SJCRH30 (cell line): ENCODE measurements around the gene NYNRIN. TPM values are rescaled to one million over a fixed set of nuclear protein-coding genes. Genes with fewer than 3 reads are reported as not detected.
"Not testable (repeated sequence)": the region's sequence is repeated elsewhere in the genome, so short reads cannot be mapped to it uniquely, and the experiment has no call there.

Source experiments
- DNase-seq, 2 experiments: peaks; one replicate each; pipeline ENCODE4 v3.0.0-alpha.2; 2015 to 2020
- H3K27ac ChIP-seq: fragments of 250-450 bp; sonication (Bioruptor Pico); 2 replicates; pipeline ENCODE4 v1.5.1; 2020; ENCODE audit warnings: mild to moderate bottlenecking, moderate library complexity
- H3K27me3 ChIP-seq: fragments of 250-450 bp; sonication (Bioruptor Pico); 2 replicates; pipeline ENCODE4 v1.5.1; 2020; ENCODE audit warnings: mild to moderate bottlenecking, moderate library complexity
- H3K36me3 ChIP-seq: fragments of 250-450 bp; sonication (Bioruptor Pico); 2 replicates; pipeline ENCODE4 v1.5.1; 2020; ENCODE audit warnings: mild to moderate bottlenecking, moderate library complexity
- H3K4me1 ChIP-seq: fragments of 250-450 bp; sonication (Bioruptor Pico); 2 replicates; pipeline ENCODE4 v1.5.1; 2020; ENCODE audit warnings: mild to moderate bottlenecking, moderate library complexity
- H3K4me3 ChIP-seq: fragments of 250-450 bp; sonication (Bioruptor Pico); 2 replicates; pipeline ENCODE4 v1.5.1; 2020; ENCODE audit warnings: mild to moderate bottlenecking, moderate library complexity
- H3K9me3 ChIP-seq: fragments of 250-450 bp; sonication (Bioruptor Pico); replicated peaks from 2 replicates; pipeline ENCODE4 v1.5.1; 2020; ENCODE audit warnings: mild to moderate bottlenecking, moderate library complexity
- total RNA-seq: library from RNA; depleted of rRNA; stranded (reverse); fragments of >200 nt; shearing (Covaris generic); gene quantifications from 2 replicates; pipeline ENCODE4 v1.2.3, GENCODE V29; 2014; rRNA removed

The NYNRIN gene
- total RNA-seq, 1 experiment from 2014 or later = 12.1 TPM

- H3K36me3 ChIP-seq, H3K4me3 ChIP-seq, H3K27me3 ChIP-seq, H3K9me3 ChIP-seq, DNase-seq, H3K27ac ChIP-seq, H3K4me1 ChIP-seq: not testable (repeated sequence)
Measured at GRCh38 chr14:24450828-24451227, 52.0 kb downstream of the NYNRIN start.

- H3K9me3 ChIP-seq = no peaks in the 10 kb centered on the region
- no peak for DNase-seq
- H3K4me3 ChIP-seq = no peak overlapping the region
- no peaks in the 10 kb centered on the region for H3K27me3 ChIP-seq
- H3K4me1 ChIP-seq = no peaks in the 10 kb centered on the region
- no peaks in the 10 kb centered on the region for H3K36me3 ChIP-seq
- no peak overlapping the region for H3K27ac ChIP-seq
Measured at GRCh38 chr14:24456980-24457379, 58.2 kb downstream of the NYNRIN start.

- no peak for DNase-seq
- Histone ChIP-seq H3K27ac (no peak overlapping the region), H3K9me3 (no peaks in the 10 kb centered on the region)
Measured at GRCh38 chr14:24458736-24459135, 59.9 kb downstream of the NYNRIN start.

GRCh38 chr14:24459331-24459730 lies 60.5 kb downstream of the NYNRIN start:
- no peaks in the 10 kb centered on the region for H3K9me3 ChIP-seq
- no peak for DNase-seq
- no peaks in the 10 kb centered on the region for H3K27me3 ChIP-seq
- H3K4me3 ChIP-seq = no peak overlapping the region
- H3K36me3 ChIP-seq = no peaks in the 10 kb centered on the region
- no peak overlapping the region for H3K27ac ChIP-seq
- no peaks in the 10 kb centered on the region for H3K4me1 ChIP-seq

More at GRCh38 chr14:24458736-24459135, 59.9 kb downstream of the NYNRIN start:
- Histone ChIP-seq H3K27me3 (no peaks in the 10 kb centered on the region), H3K4me1 (no peaks in the 10 kb centered on the region), H3K36me3 (no peaks in the 10 kb centered on the region), H3K4me3 (no peak overlapping the region)

- Histone ChIP-seq H3K9me3 (no peaks in the 10 kb centered on the region), H3K4me3 (no peak overlapping the region)
Measured at GRCh38 chr14:24461336-24461735, 62.5 kb downstream of the NYNRIN start.

GRCh38 chr14:24463017-24463883 lies 64.4 kb downstream of the NYNRIN start:
- no peaks in the 10 kb centered on the region for H3K36me3 ChIP-seq
- no peaks in the 10 kb centered on the region for H3K27me3 ChIP-seq
- H3K9me3 ChIP-seq = no peaks in the 10 kb centered on the region
- no peak for DNase-seq
- no peak overlapping the region for H3K27ac ChIP-seq
- H3K4me1 ChIP-seq = no peaks in the 10 kb centered on the region
- no peak overlapping the region for H3K4me3 ChIP-seq

More at GRCh38 chr14:24461336-24461735, 62.5 kb downstream of the NYNRIN start:
- no peak overlapping the region for H3K27ac ChIP-seq
- H3K27me3 ChIP-seq = no peaks in the 10 kb centered on the region
- H3K4me1 ChIP-seq = no peaks in the 10 kb centered on the region
- DNase-seq = no peak
- no peaks in the 10 kb centered on the region for H3K36me3 ChIP-seq

GRCh38 chr14:24463884-24464785 lies 65.3 kb downstream of the NYNRIN start:
- H3K27ac ChIP-seq = no peak overlapping the region
- H3K27me3 ChIP-seq = no peaks in the 10 kb centered on the region
- H3K4me1 ChIP-seq = no peaks in the 10 kb centered on the region
- no peaks in the 10 kb centered on the region for H3K9me3 ChIP-seq
- DNase-seq = no peak
- H3K36me3 ChIP-seq = no peaks in the 10 kb centered on the region
- H3K4me3 ChIP-seq = no peak overlapping the region

- DNase-seq = no peak
- no peaks in the 10 kb centered on the region for H3K36me3 ChIP-seq
- no peaks in the 10 kb centered on the region for H3K27me3 ChIP-seq
- H3K27ac ChIP-seq = no peak overlapping the region
- H3K4me3 ChIP-seq = no peak overlapping the region
- H3K4me1 ChIP-seq = no peaks in the 10 kb centered on the region
- no peaks in the 10 kb centered on the region for H3K9me3 ChIP-seq
Measured at GRCh38 chr14:24465368-24465767, 66.6 kb downstream of the NYNRIN start.

- no peaks in the 10 kb centered on the region for H3K27me3 ChIP-seq
- H3K36me3 ChIP-seq = no peaks in the 10 kb centered on the region
- H3K4me1 ChIP-seq = no peaks in the 10 kb centered on the region
- no peaks in the 10 kb centered on the region for H3K9me3 ChIP-seq
- DNase-seq = no peak
- no peak overlapping the region for H3K4me3 ChIP-seq
- H3K27ac ChIP-seq = no peak overlapping the region
Measured at GRCh38 chr14:24465805-24466204, 67.0 kb downstream of the NYNRIN start.

Other genes with a start within 250 kb of the NYNRIN start
- 11.1 and 15.9 TPM in 2 replicates for gene IRF9, start 237.7 kb upstream of the NYNRIN start, total RNA-seq
- 1.1 and 2.5 TPM in 2 replicates for gene REC8, start 226.9 kb upstream of the NYNRIN start, total RNA-seq
- 56.0 and 60.0 TPM in 2 replicates for gene IPO4, start 210.2 kb upstream of the NYNRIN start, total RNA-seq
- gene TM9SF1, start 203.6 kb upstream of the NYNRIN start, total RNA-seq = 32.6 and 35.7 TPM in 2 replicates
- gene TSSK4, start 193.3 kb upstream of the NYNRIN start, total RNA-seq = 0.13 and 0.18 TPM in 2 replicates
- 21.5 and 29.1 TPM in 2 replicates for gene CHMP4A, start 185.5 kb upstream of the NYNRIN start, total RNA-seq
- gene MDP1, start 182.9 kb upstream of the NYNRIN start, total RNA-seq = 16.9 and 27.7 TPM in 2 replicates
- gene NEDD8, start 166.6 kb upstream of the NYNRIN start, total RNA-seq = 296 and 300 TPM in 2 replicates
- gene GMPR2, start 166.1 kb upstream of the NYNRIN start, total RNA-seq = 45.8 and 54.1 TPM in 2 replicates
- 22.8 and 24.5 TPM in 2 replicates for gene TINF2, start 156.4 kb upstream of the NYNRIN start, total RNA-seq
- 0.05 and 0.20 TPM in 2 replicates for gene TGM1, start 135.8 kb upstream of the NYNRIN start, total RNA-seq
- 10.5 and 11.6 TPM in 2 replicates for gene RABGGTA, start 127.4 kb upstream of the NYNRIN start, total RNA-seq
- gene DHRS1, start 99.2 kb upstream of the NYNRIN start, total RNA-seq = 9.5 and 9.6 TPM in 2 replicates
- gene NOP9, start 99.2 kb upstream of the NYNRIN start, total RNA-seq = 30.1 and 33.0 TPM in 2 replicates
- 0.08 and 0.20 TPM in 2 replicates for gene CIDEB, start 91.0 kb upstream of the NYNRIN start, total RNA-seq
- gene LTB4R2, start 88.9 kb upstream of the NYNRIN start, total RNA-seq = 4.4 and 5.3 TPM in 2 replicates
- gene LTB4R, start 87.5 kb upstream of the NYNRIN start, total RNA-seq = 2.0 and 3.8 TPM in 2 replicates
- gene ADCY4, start 63.9 kb upstream of the NYNRIN start, total RNA-seq = 0.03 TPM in 1 of 2 replicates, not detected in the other
- not detected in 2 replicates for gene RIPK3, start 59.0 kb upstream of the NYNRIN start, total RNA-seq
- 33.3 and 39.3 TPM in 2 replicates for gene NFATC4, start 30.8 kb upstream of the NYNRIN start, total RNA-seq
- gene CBLN3, start 30.7 kb downstream of the NYNRIN start, total RNA-seq = 0.05 and 0.12 TPM in 2 replicates
- gene KHNYN, start 31.0 kb downstream of the NYNRIN start, total RNA-seq = 5.9 and 6.0 TPM in 2 replicates
- gene SDR39U1, start 43.8 kb downstream of the NYNRIN start, total RNA-seq = 29.3 and 34.1 TPM in 2 replicates
- not detected in 2 replicates for gene CMA1, start 109.3 kb downstream of the NYNRIN start, total RNA-seq
- not detected in 2 replicates for gene CTSG, start 177.2 kb downstream of the NYNRIN start, total RNA-seq
- gene GZMH, start 210.7 kb downstream of the NYNRIN start, total RNA-seq = not detected in 2 replicates
- not detected in 2 replicates for gene GZMB, start 235.2 kb downstream of the NYNRIN start, total RNA-seq